H1 (cell line): ENCODE measurements around the gene FSTL4. TPM values are rescaled to one million over a fixed set of nuclear protein-coding genes. Genes with fewer than 3 reads are reported as not detected.

Source experiments
- CTCF ChIA-PET: fragments of 300-600 bp; sonication (Branson Sonifier 250); formaldehyde crosslinking; loops from one replicate; lab custom pipeline; 2021; ENCODE audit not compliant: partially characterized antibody; lab: Charles Lee
- POLR2A ChIA-PET: fragments of 300-600 bp; sonication (Branson Sonifier 250); formaldehyde crosslinking; loops from one replicate; lab custom pipeline; 2021; ENCODE audit warnings: inconsistent platforms; ENCODE audit not compliant: partially characterized antibody; lab: Charles Lee
- DNase-seq, 2 experiments: peaks; one replicate each; pipeline versions ENCODE4 v3.0.0 to v3.0.0-alpha.2; 2010 to 2022; ENCODE audit warnings: low spot score in 2 of 2, low read depth in 1 of 2, mixed read lengths in 1 of 2
- FAIRE-seq: peaks from 2 replicates; lab custom pipeline; 2011; peaks lifted over from hg19 to GRCh38; lab: Jason Lieb, UNC
- H2AFZ ChIP-seq: 2 replicates; pipeline ENCODE4 v1.8.1; 2012; ENCODE audit warnings: low read length, inconsistent platforms
- H2AK5ac ChIP-seq: 2 replicates; pipeline ENCODE4 v1.6.1; 2013; ENCODE audit warnings: low read depth, low read length
- H2BK120ac ChIP-seq: replicated peaks from 2 replicates; pipeline ENCODE3; 2013; ENCODE audit warnings: low read depth, low read length, inconsistent platforms
- H2BK12ac ChIP-seq: 2 replicates; pipeline ENCODE4 v1.6.1; 2013; ENCODE audit warnings: low read depth, low read length
- H2BK15ac ChIP-seq: 2 replicates; pipeline ENCODE4 v1.6.1; 2013; ENCODE audit warnings: low read length
- H2BK20ac ChIP-seq: 2 replicates; pipeline ENCODE4 v1.6.1; 2013; ENCODE audit warnings: low read length
- H2BK5ac ChIP-seq: 2 replicates; pipeline ENCODE4 v1.6.1; 2013; ENCODE audit warnings: low read depth, low read length
- H3K14ac ChIP-seq: 2 replicates; pipeline ENCODE4 v1.6.1; 2013; ENCODE audit warnings: inconsistent platforms; ENCODE audit not compliant: insufficient read length
- H3K18ac ChIP-seq: 2 replicates; pipeline ENCODE4 v1.6.1; 2013; ENCODE audit warnings: low read length; ENCODE audit errors: extremely low read depth
- H3K23ac ChIP-seq: 2 replicates; pipeline ENCODE4 v1.6.1; 2013; ENCODE audit warnings: inconsistent platforms; ENCODE audit not compliant: insufficient read length
- H3K23me2 ChIP-seq: 2 replicates; pipeline ENCODE4 v1.6.1; 2013; ENCODE audit warnings: low read depth, low read length
- H3K27ac ChIP-seq: 2 replicates; pipeline ENCODE4 v1.6.1; 2011; ENCODE audit warnings: low read depth, low read length, inconsistent platforms
- H3K27me3 ChIP-seq, 4 experiments: replicated peaks in 1 of 4; 1 replicate in 1 of 4; 2 replicates in 3 of 4; pipeline versions ENCODE4 v1.6.1 to v1.8.1; 2011 to 2013; ENCODE audit warnings: low read length in 3 of 4, mild to moderate bottlenecking in 3 of 4, inconsistent platforms in 2 of 4, mixed read lengths in 2 of 4, moderate library complexity in 1 of 4; ENCODE audit not compliant: control insufficient read depth in 3 of 4, insufficient read depth in 3 of 4; ENCODE audit errors: extremely low read depth in 1 of 4
- H3K36me3 ChIP-seq, 4 experiments: 2 replicates each; pipeline versions ENCODE4 v1.6.1 to v1.8.1; 2011 to 2013; ENCODE audit warnings: mild to moderate bottlenecking in 4 of 4, low read length in 3 of 4, moderate library complexity in 2 of 4, control low read depth in 1 of 4, inconsistent platforms in 1 of 4; ENCODE audit not compliant: insufficient read depth in 4 of 4, control insufficient read depth in 2 of 4
- H3K4ac ChIP-seq: replicated peaks from 2 replicates; pipeline ENCODE3; 2013; ENCODE audit warnings: low read length, low read depth, mixed read lengths, inconsistent platforms; ENCODE audit not compliant: insufficient read length
- H3K4me1 ChIP-seq, 4 experiments: replicated peaks in 1 of 4; 1 replicate in 1 of 4; 2 replicates in 3 of 4; pipeline versions ENCODE4 v1.6.1 to v1.8.1; 2011 to 2013; ENCODE audit warnings: low read length in 3 of 4, inconsistent platforms in 2 of 4, mixed read lengths in 1 of 4; ENCODE audit not compliant: insufficient read depth in 4 of 4, control insufficient read depth in 3 of 4
- H3K4me2 ChIP-seq, 2 experiments: 2 replicates each; pipeline versions ENCODE4 v1.6.1 to v1.8.1; 2011 to 2013; ENCODE audit warnings: low read depth in 2 of 2, low read length in 2 of 2, control low read depth in 1 of 2, inconsistent platforms in 1 of 2, mild to moderate bottlenecking in 1 of 2; ENCODE audit not compliant: insufficient read depth in 1 of 2
- H3K4me3 ChIP-seq, 4 experiments: fragments of 200-600, 300-600 bp in 1 of 4; sonication (generic), shearing (Covaris generic), sonication (Bioruptor Twin) in 1 of 4; 2 replicates each; pipeline versions ENCODE4 v1.5.1 to v1.8.1; 2011 to 2016; ENCODE audit warnings: low read length in 4 of 4, low read depth in 3 of 4, control low read depth in 2 of 4, inconsistent platforms in 2 of 4, mild to moderate bottlenecking in 2 of 4, mixed read lengths in 1 of 4, moderate library complexity in 1 of 4; ENCODE audit not compliant: insufficient read depth in 2 of 4; ENCODE audit errors: extremely low read depth in 1 of 4
- H3K56ac ChIP-seq: replicated peaks from 2 replicates; pipeline ENCODE3; 2013; ENCODE audit warnings: low read depth, mild to moderate bottlenecking, mixed read lengths, low read length, inconsistent platforms; ENCODE audit not compliant: insufficient read length
- H3K79me1 ChIP-seq: 2 replicates; pipeline ENCODE4 v1.6.1; 2013; ENCODE audit warnings: low read depth, low read length, control low read depth
- H3K79me2 ChIP-seq, 2 experiments: 2 replicates each; pipeline versions ENCODE4 v1.6.1 to v1.8.1; 2012 to 2013; ENCODE audit warnings: low read length in 2 of 2, mild to moderate bottlenecking in 2 of 2, inconsistent platforms in 1 of 2; ENCODE audit not compliant: insufficient read depth in 2 of 2, control insufficient read depth in 1 of 2
- H3K9ac ChIP-seq, 4 experiments: replicated peaks in 1 of 4; 1 replicate in 1 of 4; 2 replicates in 3 of 4; pipeline versions ENCODE4 v1.6.1 to v1.8.1; 2011 to 2013; ENCODE audit warnings: low read depth in 3 of 4, low read length in 3 of 4, control low read depth in 2 of 4, mild to moderate bottlenecking in 2 of 4, moderate library complexity in 2 of 4, inconsistent platforms in 1 of 4; ENCODE audit errors: extremely low read depth in 1 of 4
- H3K9me3 ChIP-seq, 2 experiments: 2 replicates each; pipeline versions ENCODE4 v1.6.1 to v1.8.1; 2012 to 2013; ENCODE audit warnings: mild to moderate bottlenecking in 2 of 2, moderate library complexity in 2 of 2, control low read depth in 1 of 2, inconsistent platforms in 1 of 2, low read depth in 1 of 2, low read length in 1 of 2, mixed read lengths in 1 of 2; ENCODE audit not compliant: insufficient read depth in 2 of 2
- H4K20me1 ChIP-seq, 2 experiments: replicated peaks in 1 of 2; 2 replicates each; pipeline versions ENCODE3 to v1.8.1; 2011 to 2013; ENCODE audit warnings: inconsistent platforms in 2 of 2, low read length in 2 of 2, mild to moderate bottlenecking in 1 of 2; ENCODE audit not compliant: insufficient read depth in 2 of 2, control insufficient read depth in 1 of 2
- H4K5ac ChIP-seq: 2 replicates; pipeline ENCODE4 v1.6.1; 2013; ENCODE audit warnings: low read length, low read depth, mixed read lengths, inconsistent platforms; ENCODE audit not compliant: insufficient read length
- H4K8ac ChIP-seq: 2 replicates; pipeline ENCODE4 v1.8.0; 2013; ENCODE audit warnings: mild to moderate bottlenecking, moderate library complexity, low read length, inconsistent platforms; ENCODE audit not compliant: insufficient read depth; ENCODE audit errors: extremely low read depth
- H4K91ac ChIP-seq: replicated peaks from 2 replicates; pipeline ENCODE3; 2013; ENCODE audit warnings: low read length, mixed read lengths, inconsistent platforms; ENCODE audit not compliant: insufficient read length
- GABPA ChIP-seq: IDR thresholded peaks from 2 replicates; pipeline ENCODE4 v1.6.1; 2011; ENCODE audit warnings: mild to moderate bottlenecking, low read length, moderate library complexity, borderline replicate concordance; ENCODE audit not compliant: insufficient read depth
- SUZ12 ChIP-seq: fragments of 200-600 bp; sonication (generic); IDR thresholded peaks from 2 replicates; pipeline ENCODE4 v1.6.1; 2012; ENCODE audit warnings: mild to moderate bottlenecking, inconsistent platforms, low read length, moderate library complexity, mixed read lengths
- WGBS, 2 experiments: shearing (Covaris generic) in 1 of 2; methylation state at CpG; one replicate each; pipeline versions ENCODE4 v1.1.6 to v1.1.7; 2013 to 2015; ENCODE audit warnings: low lambda C conversion rate in 2 of 2, mixed read lengths in 2 of 2, inconsistent platforms in 1 of 2, low coverage in 1 of 2, missing lambda C conversion rate in 1 of 2; ENCODE audit not compliant: insufficient replicate concordance in 2 of 2, insufficient coverage in 1 of 2, insufficient read length in 1 of 2; ENCODE audit errors: extremely low coverage in 1 of 2, missing lambda C conversion rate in 1 of 2; 5-methylcytosine and 5-hydroxymethylcytosine counted together
- polyA plus RNA-seq, 7 experiments: library from polyadenylated mRNA; depleted of rRNA in 3 of 7; stranded (reverse) in 5 of 7; unstranded in 2 of 7; fragments of >200 nt in 5 of 7; fragments of 200-250 nt in 2 of 7; gene quantifications; 1 replicate in 5 of 7; 2 replicates in 1 of 7; 4 replicates in 1 of 7; pipeline versions ENCODE4 v1.2.1 to v1.2.3, GENCODE V29; 2011 to 2013; ENCODE audit warnings: missing spikeins in 2 of 7, mixed read lengths in 2 of 7
- total RNA-seq: library from RNA; stranded (reverse); fragmentation: NEBNext Ultra II Directional; extraction: Animal tissue kit (Norgen Biotek cat#: 25700); gene quantifications from 2 replicates; pipeline ENCODE4 v1.2.1, GENCODE V29; 2021

FSTL4 gene
- total and polyA plus RNA-seq, 2 of the 8 experiments (the other 6 are each of a cell fraction or from before 2014, with no cell fraction given) = 3.1 to 4.1 TPM

- H2BK20ac ChIP-seq = no peak overlapping the region
- no peak overlapping the region for H2BK12ac ChIP-seq
- no peak overlapping the region for H4K5ac ChIP-seq
- H3K23ac ChIP-seq = no peak overlapping the region
- no peak overlapping the region for H3K56ac ChIP-seq
- no peaks in the 10 kb centered on the region for H3K36me3 ChIP-seq
- no peak overlapping the region for H3K4me3 ChIP-seq
- H3K4ac ChIP-seq = no peak overlapping the region
- no peak overlapping the region for H3K27ac ChIP-seq
- TF ChIP-seq GABPA (no peak), SUZ12 (no peak)
- no peaks in the 10 kb centered on the region for H3K23me2 ChIP-seq
- 87% methylated on average over 5 of the region's 5 CpGs; no CpG with 5 or more reads in 1 of the 2 experiments for WGBS, 2 experiments
- no peaks in the 10 kb centered on the region for H3K79me1 ChIP-seq
- H2AK5ac ChIP-seq = no peak overlapping the region
- no peak overlapping the region for H2BK5ac ChIP-seq
- no peak overlapping the region for H3K9ac ChIP-seq
- CTCF ChIA-PET = no interaction called here
- H4K91ac ChIP-seq = no peak overlapping the region
- POLR2A ChIA-PET = no interaction called here
- H2BK15ac ChIP-seq = no peak overlapping the region
- no peak overlapping the region for H4K8ac ChIP-seq
- H2BK120ac ChIP-seq = no peak overlapping the region
- DNase-seq (no peak), FAIRE-seq (no peak)
- H3K79me2 ChIP-seq = no peaks in the 10 kb centered on the region
- H3K4me2 ChIP-seq = no peak overlapping the region
- peaks cover 2 to 17% (median 3%) of the 10 kb centered on the region in 4 experiments; a peak in 4 of 7 replicates for H3K27me3 ChIP-seq
- H2AFZ ChIP-seq = no peak overlapping the region
- H3K18ac ChIP-seq = no peak overlapping the region
- no peak overlapping the region for H3K14ac ChIP-seq
- no peaks in the 10 kb centered on the region for H3K9me3 ChIP-seq
- no peaks in the 10 kb centered on the region for H3K4me1 ChIP-seq
- no peaks in the 10 kb centered on the region for H4K20me1 ChIP-seq
Observed at GRCh38 chr5:133596049-133596448, 16.3 kb downstream of the FSTL4 start.
